HCT116 (cell line): Measurements from ENCODE around the gene DLG2. TPM values are rescaled to one million over a fixed set of nuclear protein-coding genes. Genes with fewer than 3 reads are reported as not detected.

ENCODE experiments used
- ATAC-seq: fragments of 200-7000 bp; cut with Tn5 transposase; 2 replicates; pipeline ENCODE4 v1.9.1; 2020; ENCODE audit warnings: mild to moderate bottlenecking, moderate library complexity
- BruUV-seq: library from RNA; stranded (reverse); fragments of 400-500 nt; replicated peaks from 2 replicates; lab custom pipeline; 2021; lab: Mats Ljungman, UMichigan
- CTCF ChIA-PET: fragments of 300-600 bp; sonication (Branson Sonifier 250); formaldehyde crosslinking; loops from one replicate; lab custom pipeline; 2021; ENCODE audit warnings: antibody characterized with exemption; lab: Charles Lee
- POLR2A ChIA-PET: fragments of 300-600, 350-600 bp; sonication (Branson Sonifier 250); formaldehyde crosslinking; loops from one replicate; lab custom pipeline; 2021; ENCODE audit warnings: antibody characterized with exemption; lab: Charles Lee
- RAD21 ChIA-PET, 2 experiments: fragments of 300-600 bp; sonication (Branson Sonifier 250); formaldehyde crosslinking; loops; one replicate each; lab custom pipeline; 2023; ENCODE audit warnings: low total read pairs in 2 of 2; ENCODE audit not compliant: uncharacterized antibody in 2 of 2, unreplicated experiment in 2 of 2, low non-redundant PET in 1 of 2; lab: Charles Lee
- DNase-seq: peaks from one replicate; pipeline ENCODE4 v3.0.0-alpha.2; 2010; ENCODE audit warnings: low read depth, low spot score
- H2AFZ ChIP-seq: fragments of 200-600 bp; shearing (Covaris generic), sonication (generic); 2 replicates; pipeline ENCODE4 v1.6.1; 2017; ENCODE audit warnings: low read depth, mixed run types, mixed read lengths, antibody characterized with exemption, low read length; ENCODE audit not compliant: poor library complexity, severe bottlenecking
- H3K27ac ChIP-seq: 2 replicates; pipeline ENCODE4 v1.5.1; 2012; ENCODE audit warnings: low read depth, low read length
- H3K27me3 ChIP-seq: fragments of 200-600 bp; sonication (generic); 2 replicates; pipeline ENCODE4 v1.6.1; 2016; ENCODE audit warnings: mixed run types, low read length, mixed read lengths; ENCODE audit not compliant: insufficient read depth
- H3K36me3 ChIP-seq, 2 experiments: fragments of 200-500 bp in 1 of 2; fragments of 200-600 bp in 1 of 2; sonication (Bioruptor generic) in 1 of 2; sonication (generic) in 1 of 2; 2 replicates each; pipeline versions ENCODE4 v1.5.1 to v1.6.1; 2014 to 2016; ENCODE audit warnings: low read length in 2 of 2, inconsistent platforms in 1 of 2, mixed read lengths in 1 of 2, mixed run types in 1 of 2; ENCODE audit not compliant: insufficient read depth in 2 of 2, control insufficient read depth in 1 of 2
- H3K4me1 ChIP-seq, 2 experiments: fragments of 200-600 bp in 1 of 2; sonication (generic) in 1 of 2; 2 replicates each; pipeline versions ENCODE4 v1.5.1 to v1.6.1; 2012 to 2017; ENCODE audit warnings: low read length in 2 of 2, inconsistent platforms in 1 of 2, mild to moderate bottlenecking in 1 of 2, mixed read lengths in 1 of 2, mixed run types in 1 of 2, moderate library complexity in 1 of 2; ENCODE audit not compliant: insufficient read depth in 2 of 2, control insufficient read depth in 1 of 2
- H3K4me2 ChIP-seq: fragments of 200-600 bp; sonication (generic); 2 replicates; pipeline ENCODE4 v1.6.1; 2017; ENCODE audit warnings: mixed run types, low read length, mixed read lengths
- H3K4me3 ChIP-seq, 2 experiments: fragments of 200-600 bp in 1 of 2; sonication (generic) in 1 of 2; replicated peaks in 1 of 2; 2 replicates each; pipeline ENCODE4 v1.5.1; 2011 to 2016; ENCODE audit warnings: low read length in 2 of 2, control low read depth in 1 of 2, low read depth in 1 of 2, mild to moderate bottlenecking in 1 of 2, mixed read lengths in 1 of 2, mixed run types in 1 of 2
- H3K79me2 ChIP-seq: fragments of 200-600 bp; sonication (generic); 2 replicates; pipeline ENCODE4 v1.6.1; 2017; ENCODE audit warnings: mild to moderate bottlenecking, mixed run types, low read length, moderate library complexity, mixed read lengths; ENCODE audit not compliant: insufficient read depth
- H3K9ac ChIP-seq: fragments of 200-600 bp; sonication (generic); 2 replicates; pipeline ENCODE4 v1.6.1; 2016; ENCODE audit warnings: low read length, mixed read lengths
- H3K9me2 ChIP-seq: fragments of 200-600 bp; sonication (generic), shearing (Covaris generic); 2 replicates; pipeline ENCODE4 v1.6.1; 2017; ENCODE audit warnings: mixed run types, mild to moderate bottlenecking, moderate library complexity; ENCODE audit not compliant: insufficient read depth
- H3K9me3 ChIP-seq, 2 experiments: fragments of 200-500 bp in 1 of 2; fragments of 200-600 bp in 1 of 2; sonication (Bioruptor generic) in 1 of 2; sonication (generic) in 1 of 2; 2 replicates each; pipeline ENCODE4 v1.6.1; 2014 to 2017; ENCODE audit warnings: low read length in 2 of 2, mixed read lengths in 2 of 2, inconsistent platforms in 1 of 2, low read depth in 1 of 2, mild to moderate bottlenecking in 1 of 2, mixed run types in 1 of 2, moderate library complexity in 1 of 2; ENCODE audit not compliant: control insufficient read depth in 1 of 2, insufficient read depth in 1 of 2
- H4K20me1 ChIP-seq: fragments of 200-600 bp; sonication (generic), shearing (Covaris generic); 2 replicates; pipeline ENCODE4 v1.6.1; 2017; ENCODE audit warnings: mixed run types, mild to moderate bottlenecking, moderate library complexity; ENCODE audit not compliant: insufficient read depth
- ATF3 ChIP-seq: IDR thresholded peaks from 2 replicates; pipeline ENCODE4 v1.6.1; 2012
- ELF1 ChIP-seq: IDR thresholded peaks from 2 replicates; pipeline ENCODE4 v1.6.1; 2012; ENCODE audit warnings: low read depth, borderline replicate concordance
- EZH2 ChIP-seq: fragments of 200-600 bp; sonication (generic); IDR thresholded peaks from 2 replicates; pipeline ENCODE4 v1.6.1; 2017; ENCODE audit warnings: antibody characterized with exemption, mixed run types
- EZH2phosphoT487 ChIP-seq: fragments of 200-600 bp; IDR thresholded peaks from 2 replicates; pipeline ENCODE4 v1.6.1; 2018; ENCODE audit warnings: antibody characterized with exemption, borderline replicate concordance
- POLR2A ChIP-seq: IDR thresholded peaks from 2 replicates; pipeline ENCODE4 v1.7.0; 2011; ENCODE audit warnings: borderline replicate concordance; ENCODE audit not compliant: insufficient read depth, insufficient read length; ENCODE audit errors: extremely low read depth
- SP1 ChIP-seq: IDR thresholded peaks from 2 replicates; pipeline ENCODE4 v1.6.1; 2012; ENCODE audit warnings: low read depth
- TCF7L2 ChIP-seq: IDR thresholded peaks from 2 replicates; pipeline ENCODE4 v1.7.0; 2011; ENCODE audit warnings: borderline replicate concordance, inconsistent platforms; ENCODE audit not compliant: insufficient read depth, insufficient read length; ENCODE audit errors: extremely low read depth
- ZFX ChIP-seq: fragments of 450-650 bp; IDR thresholded peaks from 2 replicates; pipeline ENCODE4 v1.6.1; 2017
- intact Hi-C: fragments of 100-400 bp; cut with micrococcal nuclease; formaldehyde crosslinking; loops from 2 replicates; pipeline ENCODE4 v1.10.0; 2022
- total RNA-seq: library from RNA; stranded (reverse); gene quantifications from one replicate; pipeline ENCODE4 v1.2.1, GENCODE V29; 2021; ENCODE audit not compliant: unreplicated experiment
- TF ChIP-seq, protein P1 (sequence below), 3 experiments: fragments of 200-600 bp in 1 of 3; sonication (generic) in 1 of 3; IDR thresholded peaks in 2 of 3; conservative IDR thresholded peaks in 1 of 3; 2 replicates each; pipeline ENCODE4 v1.5.1; 2012 to 2017; ENCODE audit warnings: low read depth in 2 of 3, low read length in 2 of 3, antibody characterized with exemption in 1 of 3, borderline replicate concordance in 1 of 3, control low read depth in 1 of 3, mild to moderate bottlenecking in 1 of 3, mixed read lengths in 1 of 3, mixed run types in 1 of 3, moderate library complexity in 1 of 3; ENCODE audit not compliant: insufficient read depth in 1 of 3

The DLG2 gene
- total RNA-seq, 1 experiment from 2014 or later, result 2.4 TPM

- ChIA-PET RAD21 (no interaction called here), CTCF (no interaction called here), POLR2A (no interaction called here)
- Histone ChIP-seq H2AFZ (no peak overlapping the region), H3K36me3 (no peaks in the 10 kb centered on the region), H3K79me2 (no peaks in the 10 kb centered on the region), H3K9me3 (no peaks in the 10 kb centered on the region), H3K9me2 (no peaks in the 10 kb centered on the region), H3K27ac (no peak overlapping the region), H3K4me2 (no peak overlapping the region), H3K4me1 (no peaks in the 10 kb centered on the region), H3K27me3 (no peaks in the 10 kb centered on the region), H3K9ac (no peak overlapping the region), H3K4me3 (no peak overlapping the region), H4K20me1 (no peaks in the 10 kb centered on the region)
- no TSS peak for BruUV-seq
- intact Hi-C loops, result no loop called here
- TF ChIP-seq SP1 (no peak), TCF7L2 (no peak)
- DNase-seq, result no peak
- no peak for ATAC-seq
Measured at GRCh38 chr11:84628871-84629620, 998.1 kb downstream of the DLG2 start.

DNA sequence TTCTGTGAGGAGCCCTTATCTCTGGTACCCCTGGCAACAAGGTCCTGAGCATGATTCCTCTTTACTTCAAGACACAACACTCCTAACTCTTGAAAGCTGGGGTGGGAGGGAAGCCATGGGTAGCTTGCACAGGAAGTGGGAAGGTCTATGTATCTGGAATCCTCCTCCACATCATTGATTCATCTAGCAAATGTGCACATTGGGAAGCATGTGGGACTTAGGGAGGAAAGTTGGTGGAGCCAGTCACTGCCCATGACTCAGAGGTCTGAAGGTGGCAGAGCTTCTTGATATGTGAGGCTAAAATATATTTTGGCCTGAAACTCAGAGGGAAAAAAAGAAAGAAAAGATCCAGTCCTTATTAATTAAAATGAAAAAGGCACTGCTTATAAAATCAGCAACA, 1000.9 kb downstream of the DLG2 start:
- Histone ChIP-seq H3K9me2 (no peaks in the 10 kb centered on the region), H3K9me3 (no peaks in the 10 kb centered on the region), H3K4me3 (no peak overlapping the region), H3K9ac (no peak overlapping the region), H3K36me3 (no peaks in the 10 kb centered on the region), H3K4me2 (no peak overlapping the region), H3K79me2 (no peaks in the 10 kb centered on the region), H4K20me1 (no peaks in the 10 kb centered on the region), H2AFZ (no peak overlapping the region)
- no peak for DNase-seq
- CTCF ChIA-PET, result no interaction called here
- ATAC-seq, result no peak
- RAD21 ChIA-PET, result no interaction called here
- no TSS peak for BruUV-seq
- no peak for TF ChIP-seq ATF3
- TF ChIP-seq ZFX, result no peak
- TF ChIP-seq POLR2A, result no peak
- no peak for TF ChIP-seq EZH2phosphoT487
- TF ChIP-seq, protein P1, sequence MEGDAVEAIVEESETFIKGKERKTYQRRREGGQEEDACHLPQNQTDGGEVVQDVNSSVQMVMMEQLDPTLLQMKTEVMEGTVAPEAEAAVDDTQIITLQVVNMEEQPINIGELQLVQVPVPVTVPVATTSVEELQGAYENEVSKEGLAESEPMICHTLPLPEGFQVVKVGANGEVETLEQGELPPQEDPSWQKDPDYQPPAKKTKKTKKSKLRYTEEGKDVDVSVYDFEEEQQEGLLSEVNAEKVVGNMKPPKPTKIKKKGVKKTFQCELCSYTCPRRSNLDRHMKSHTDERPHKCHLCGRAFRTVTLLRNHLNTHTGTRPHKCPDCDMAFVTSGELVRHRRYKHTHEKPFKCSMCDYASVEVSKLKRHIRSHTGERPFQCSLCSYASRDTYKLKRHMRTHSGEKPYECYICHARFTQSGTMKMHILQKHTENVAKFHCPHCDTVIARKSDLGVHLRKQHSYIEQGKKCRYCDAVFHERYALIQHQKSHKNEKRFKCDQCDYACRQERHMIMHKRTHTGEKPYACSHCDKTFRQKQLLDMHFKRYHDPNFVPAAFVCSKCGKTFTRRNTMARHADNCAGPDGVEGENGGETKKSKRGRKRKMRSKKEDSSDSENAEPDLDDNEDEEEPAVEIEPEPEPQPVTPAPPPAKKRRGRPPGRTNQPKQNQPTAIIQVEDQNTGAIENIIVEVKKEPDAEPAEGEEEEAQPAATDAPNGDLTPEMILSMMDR (IDR thresholded peaks at IDR 0.05 in 2 of 3, conservative IDR thresholded peaks at IDR 0.05 in 1 of 3; ENCODE audit: borderline replicate concordance in 1 of 3, insufficient read depth in 1 of 3, low read depth in 2 of 3, low read length in 2 of 3), result no peak
- TF ChIP-seq ELF1, result no peak
- no peak for TF ChIP-seq EZH2
- TF ChIP-seq, all 23 proteins: peak for 0
- POLR2A ChIA-PET, result no interaction called here
- no peaks in the 10 kb centered on the region for H3K4me1 ChIP-seq
- intact Hi-C loops, result no loop called here
- H3K27me3 ChIP-seq, result no peaks in the 10 kb centered on the region
- H3K27ac ChIP-seq, result no peak overlapping the region
